GM12865 (cell line): ENCODE measurements around the gene WASHC2A.
"Not testable (repeated sequence)": the region's sequence is repeated elsewhere in the genome, so short reads cannot be mapped to it uniquely, and the experiment has no call there.

Experiments
- DNase-seq: peaks from one replicate; pipeline ENCODE4 v3.0.0; 2010; ENCODE audit warnings: low read depth
- H3K4me3 ChIP-seq: 2 replicates; pipeline ENCODE4 v1.5.1; 2011; ENCODE audit warnings: mild to moderate bottlenecking, low read depth, low read length, control low read depth
- CTCF ChIP-seq: IDR thresholded peaks from 2 replicates; pipeline ENCODE4 v1.5.1; 2011; ENCODE audit warnings: low read length, control low read depth, low read depth, inconsistent platforms; ENCODE audit not compliant: insufficient read depth; ENCODE audit errors: missing control alignments

WASHC2A gene

GRCh38 chr10:50044941-50045664 lies 22.7 kb upstream of the WASHC2A start:
- no peak for TF ChIP-seq CTCF
- peak; percentile 9 for DNase-seq
- no peak overlapping the region for H3K4me3 ChIP-seq

GRCh38 chr10:50046457-50046856 lies 21.3 kb upstream of the WASHC2A start:
- not testable (repeated sequence) for H3K4me3 ChIP-seq, DNase-seq

GRCh38 chr10:50047594-50047993 lies 20.2 kb upstream of the WASHC2A start:
- not testable (repeated sequence) for DNase-seq, H3K4me3 ChIP-seq

GRCh38 chr10:50051995-50052660 lies 15.6 kb upstream of the WASHC2A start:
- DNase-seq = peak; percentile 71
- H3K4me3 ChIP-seq = peak overlapping the region; percentile 27; the same call in 1 of the 2 replicates

- not testable (repeated sequence) for H3K4me3 ChIP-seq, DNase-seq
Observed at GRCh38 chr10:50052778-50053376, 14.9 kb upstream of the WASHC2A start.

- not testable (repeated sequence) for H3K4me3 ChIP-seq, DNase-seq
Observed at GRCh38 chr10:50055494-50056292, 12.1 kb upstream of the WASHC2A start.

- DNase-seq, H3K4me3 ChIP-seq: not testable (repeated sequence)
Observed at GRCh38 chr10:50056654-50057053, 11.1 kb upstream of the WASHC2A start.

- not testable (repeated sequence) for H3K4me3 ChIP-seq, DNase-seq
Observed at GRCh38 chr10:50058727-50059126, 9.0 kb upstream of the WASHC2A start.

- H3K4me3 ChIP-seq, DNase-seq: not testable (repeated sequence)
Observed at GRCh38 chr10:50059946-50060345, 7.8 kb upstream of the WASHC2A start.

GRCh38 chr10:50061548-50061947 lies 6.2 kb upstream of the WASHC2A start:
- not testable (repeated sequence) for H3K4me3 ChIP-seq, DNase-seq

- no peak for DNase-seq
- no peak overlapping the region for H3K4me3 ChIP-seq
- TF ChIP-seq CTCF = no peak
Observed at GRCh38 chr10:50063100-50063499, 4.7 kb upstream of the WASHC2A start.

- not testable (repeated sequence) for DNase-seq
- peak overlapping the region; percentile 71 for H3K4me3 ChIP-seq
Observed at GRCh38 chr10:50068352-50068659, 552 bp downstream of the WASHC2A start.

- H3K4me3 ChIP-seq, DNase-seq: not testable (repeated sequence)
Observed at GRCh38 chr10:50075139-50075538, 7.4 kb downstream of the WASHC2A start.

- H3K4me3 ChIP-seq, DNase-seq: not testable (repeated sequence)
Observed at GRCh38 chr10:50075544-50075943, 7.8 kb downstream of the WASHC2A start.

- not testable (repeated sequence) for DNase-seq, H3K4me3 ChIP-seq
Observed at GRCh38 chr10:50091304-50091703, 23.6 kb downstream of the WASHC2A start.

GRCh38 chr10:50092928-50093327 lies 25.2 kb downstream of the WASHC2A start:
- not testable (repeated sequence) for DNase-seq, H3K4me3 ChIP-seq
